Upper lobe of left lung (tissue), 6 donors: ENCODE results near the gene OR7D2. TPM values are rescaled to one million over a fixed set of nuclear protein-coding genes. Genes with fewer than 3 reads are reported as not detected.

Experiments used
- ATAC-seq, 2 donors: fragments of 200-7000 bp; cut with Tn5 transposase; one replicate each; pipeline ENCODE4 v1.9.1; 2022; ENCODE audit warnings: mild to moderate bottlenecking in 2 of 2, moderate library complexity in 2 of 2; ENCODE audit not compliant: low FRiP score in 2 of 2
- DNase-seq, 2 donors: peaks; one replicate each; pipeline ENCODE4 v3.0.0-alpha.2; 2019 to 2020
- H3K27ac ChIP-seq, 4 donors: fragments of 200-600 bp; sonication (generic); one replicate each; pipeline ENCODE4 v1.5.1; 2016 to 2019
- H3K27me3 ChIP-seq, 4 donors: fragments of 200-600 bp; sonication (generic); one replicate each; pipeline ENCODE4 v1.5.1; 2017 to 2019
- H3K36me3 ChIP-seq, 4 donors: fragments of 200-600 bp; sonication (generic); one replicate each; pipeline ENCODE4 v1.5.1; 2016 to 2019
- H3K4me1 ChIP-seq, 4 donors: fragments of 200-600 bp; sonication (generic); one replicate each; pipeline ENCODE4 v1.5.1; 2018 to 2019
- H3K4me3 ChIP-seq, 4 donors: fragments of 200-600 bp; sonication (generic); one replicate each; pipeline ENCODE4 v1.5.1; 2017 to 2019; ENCODE audit warnings: mild to moderate bottlenecking in 2 of 4, moderate library complexity in 1 of 4
- H3K9me3 ChIP-seq, 4 donors: fragments of 200-600 bp; sonication (generic); one replicate each; pipeline ENCODE4 v1.5.1; 2018 to 2019
- EP300 ChIP-seq, 4 donors: sonication (generic); formaldehyde crosslinking; IDR thresholded peaks; one replicate each; pipeline ENCODE4 v1.5.1; 2017; ENCODE audit warnings: antibody characterized with exemption in 4 of 4, control low read depth in 2 of 4
- POLR2A ChIP-seq, 4 donors: fragments of 450-650 bp; IDR thresholded peaks; one replicate each; pipeline ENCODE4 v1.5.1; 2016 to 2017; ENCODE audit warnings: antibody characterized with exemption in 4 of 4, mild to moderate bottlenecking in 2 of 4
- POLR2AphosphoS5 ChIP-seq, 2 donors: sonication (generic); formaldehyde crosslinking; IDR thresholded peaks; one replicate each; pipeline ENCODE4 v1.5.1; 2017; ENCODE audit warnings: antibody characterized with exemption in 2 of 2
- WGBS, 2 donors: methylation state at CpG; one replicate each; pipeline ENCODE4 v1.1.5; 2017 to 2018; 5-methylcytosine and 5-hydroxymethylcytosine counted together
- total RNA-seq, 6 donors: library from RNA; depleted of rRNA in 4 of 6; stranded (reverse); fragments of >200 nt in 4 of 6; gene quantifications; one replicate each; pipeline versions ENCODE4 v1.1.0 to v1.2.1, GENCODE V29; 2016 to 2021
- TF ChIP-seq, protein P1 (sequence below), 6 experiments: fragments of 450-650 bp in 4 of 6; fragments of 200-600 bp in 2 of 6; sonication (generic) in 2 of 6; IDR thresholded peaks; one replicate each; pipeline ENCODE4 v1.5.1; 2016 to 2019; ENCODE audit warnings: antibody characterized with exemption in 6 of 6
- donor health status: DM: no; HTN: no; CAD: no; lungs with moderate emphysema.
- donor health status: DM: no; HTN: yes; CAD: no; lungs with severe emphysema.

The OR7D2 gene
- total RNA-seq, 6 donors from 2014 or later: 0.33 to 0.57 TPM; not detected in 4

- TF ChIP-seq, protein P1, sequence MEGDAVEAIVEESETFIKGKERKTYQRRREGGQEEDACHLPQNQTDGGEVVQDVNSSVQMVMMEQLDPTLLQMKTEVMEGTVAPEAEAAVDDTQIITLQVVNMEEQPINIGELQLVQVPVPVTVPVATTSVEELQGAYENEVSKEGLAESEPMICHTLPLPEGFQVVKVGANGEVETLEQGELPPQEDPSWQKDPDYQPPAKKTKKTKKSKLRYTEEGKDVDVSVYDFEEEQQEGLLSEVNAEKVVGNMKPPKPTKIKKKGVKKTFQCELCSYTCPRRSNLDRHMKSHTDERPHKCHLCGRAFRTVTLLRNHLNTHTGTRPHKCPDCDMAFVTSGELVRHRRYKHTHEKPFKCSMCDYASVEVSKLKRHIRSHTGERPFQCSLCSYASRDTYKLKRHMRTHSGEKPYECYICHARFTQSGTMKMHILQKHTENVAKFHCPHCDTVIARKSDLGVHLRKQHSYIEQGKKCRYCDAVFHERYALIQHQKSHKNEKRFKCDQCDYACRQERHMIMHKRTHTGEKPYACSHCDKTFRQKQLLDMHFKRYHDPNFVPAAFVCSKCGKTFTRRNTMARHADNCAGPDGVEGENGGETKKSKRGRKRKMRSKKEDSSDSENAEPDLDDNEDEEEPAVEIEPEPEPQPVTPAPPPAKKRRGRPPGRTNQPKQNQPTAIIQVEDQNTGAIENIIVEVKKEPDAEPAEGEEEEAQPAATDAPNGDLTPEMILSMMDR (IDR thresholded peaks at IDR 0.05): no peak
- no peak for TF ChIP-seq EP300 (IDR thresholded peaks at IDR 0.05)
- H3K4me3 ChIP-seq: no peak overlapping the region
Measured at GRCh38 chr19:9159891-9160290, 18.9 kb upstream of the OR7D2 start.

GRCh38 chr19:9161427-9161826 lies 17.4 kb upstream of the OR7D2 start:
- Histone ChIP-seq H3K4me3 (no peak overlapping the region), H3K27ac (no peak overlapping the region), H3K9me3 (peaks cover 0 to 63% (median 29%) of the 10 kb centered on the region in 4 donors), H3K27me3 (no peaks in the 10 kb centered on the region), H3K4me1 (no peaks in the 10 kb centered on the region), H3K36me3 (peaks cover 51 to 98% (median 76%) of the 10 kb centered on the region in 4 donors)
- DNase-seq (no peak), ATAC-seq (no peak)
- TF ChIP-seq POLR2AphosphoS5 (IDR thresholded peaks at IDR 0.05) (no peak), POLR2A (IDR thresholded peaks at IDR 0.05) (no peak), EP300 (IDR thresholded peaks at IDR 0.05) (no peak)
- TF ChIP-seq, protein P1 (IDR thresholded peaks at IDR 0.05): no peak
- 98 to 99% methylated on average over 12 of the region's 12 CpGs for WGBS, 2 donors

More at GRCh38 chr19:9159891-9160290, 18.9 kb upstream of the OR7D2 start:
- ATAC-seq (no peak), DNase-seq (no peak)
- no peak overlapping the region for H3K27ac ChIP-seq
- peaks cover 51 to 89% (median 82%) of the 10 kb centered on the region in 4 donors for H3K36me3 ChIP-seq
- H3K4me1 ChIP-seq: no peaks in the 10 kb centered on the region
- H3K9me3 ChIP-seq: peaks cover 0 to 71% (median 38%) of the 10 kb centered on the region in 4 donors
- 99% methylated on average over 12 to 13 of the region's 13 CpGs for WGBS, 2 donors
- H3K27me3 ChIP-seq: no peaks in the 10 kb centered on the region

- H3K36me3 ChIP-seq: peaks cover 22 to 74% (median 39%) of the 10 kb centered on the region in 4 donors
- no peak for DNase-seq
- H3K27me3 ChIP-seq: no peaks in the 10 kb centered on the region
- TF ChIP-seq, protein P1 (IDR thresholded peaks at IDR 0.05): no peak
- no peak for TF ChIP-seq POLR2A (IDR thresholded peaks at IDR 0.05)
- TF ChIP-seq POLR2AphosphoS5 (IDR thresholded peaks at IDR 0.05): no peak
- TF ChIP-seq EP300 (IDR thresholded peaks at IDR 0.05): no peak
- H3K9me3 ChIP-seq: peaks cover 0 to 39% (median 21%) of the 10 kb centered on the region in 4 donors
- no peaks in the 10 kb centered on the region for H3K4me1 ChIP-seq
- ATAC-seq: no peak
- no peak overlapping the region for H3K4me3 ChIP-seq
- WGBS, 2 donors: 83 to 92% methylated on average over 3 of the region's 3 CpGs
- H3K27ac ChIP-seq: no peak overlapping the region
Measured at GRCh38 chr19:9165261-9165660, 13.5 kb upstream of the OR7D2 start.

DNA sequence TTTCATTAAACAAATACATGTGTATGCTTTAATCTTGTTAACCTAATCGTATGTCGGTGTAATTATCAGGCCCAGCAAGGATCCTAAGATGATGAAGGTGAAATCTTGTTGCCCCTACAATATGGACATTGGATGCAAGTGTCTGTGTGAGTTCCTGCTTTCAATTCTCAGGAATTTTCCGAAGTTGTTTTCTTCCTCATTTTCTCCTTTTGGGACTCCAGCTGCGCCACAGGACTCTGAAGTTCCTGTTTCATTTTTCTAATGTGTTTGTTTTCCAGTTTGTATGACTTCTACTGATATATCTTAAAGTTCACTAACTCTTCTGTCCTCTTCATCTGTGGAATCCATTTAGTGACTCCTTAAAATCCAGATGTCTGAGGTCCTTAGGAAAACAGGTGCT lies 11.9 kb upstream of the OR7D2 start:
- peaks cover 0 to 23% (median 6%) of the 10 kb centered on the region in 4 donors for H3K9me3 ChIP-seq
- peaks cover 9 to 58% (median 23%) of the 10 kb centered on the region in 4 donors for H3K36me3 ChIP-seq
- no peak for ATAC-seq
- H3K4me1 ChIP-seq: no peaks in the 10 kb centered on the region
- TF ChIP-seq, protein P1 (IDR thresholded peaks at IDR 0.05): no peak
- TF ChIP-seq EP300 (IDR thresholded peaks at IDR 0.05) (no peak), POLR2A (IDR thresholded peaks at IDR 0.05) (no peak), POLR2AphosphoS5 (IDR thresholded peaks at IDR 0.05) (no peak)
- no peak overlapping the region for H3K27ac ChIP-seq
- WGBS, 2 donors: 84 to 87% methylated on average over 4 of the region's 4 CpGs
- H3K27me3 ChIP-seq: no peaks in the 10 kb centered on the region
- H3K4me3 ChIP-seq: no peak overlapping the region
- no peak for DNase-seq

DNA sequence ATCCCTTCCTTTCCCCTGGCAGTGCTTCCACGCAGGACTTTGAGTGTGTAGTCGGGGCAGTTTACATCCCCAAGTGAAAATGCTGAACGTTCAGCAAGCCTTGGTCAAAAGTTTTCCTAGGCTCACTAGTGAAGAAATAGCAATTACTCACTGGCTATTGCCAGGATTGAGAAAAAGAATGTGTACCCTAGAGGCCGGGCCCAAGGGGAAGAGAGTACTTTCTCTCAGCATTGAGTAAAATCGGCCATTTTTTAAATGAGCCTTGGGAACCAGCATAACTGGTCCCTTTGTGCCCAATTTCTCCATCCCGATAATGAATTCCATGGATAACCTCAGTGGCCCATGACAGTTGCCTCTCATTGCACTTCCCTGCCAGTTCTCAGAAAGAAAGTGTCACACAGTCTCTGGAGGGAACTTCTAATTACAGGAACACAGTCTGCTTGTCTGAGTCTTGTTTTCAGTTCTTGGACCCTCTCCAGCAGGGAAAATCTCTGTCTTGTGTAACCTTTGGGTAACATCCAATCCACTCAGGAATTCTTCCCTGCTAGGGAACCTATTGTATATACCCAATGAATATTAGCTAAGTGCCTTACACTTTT lies 7.3 kb upstream of the OR7D2 start:
- WGBS, 2 donors: 75 to 81% methylated on average over 6 of the region's 6 CpGs
- TF ChIP-seq, protein P1 (IDR thresholded peaks at IDR 0.05): no peak
- TF ChIP-seq POLR2A (IDR thresholded peaks at IDR 0.05) (no peak), EP300 (IDR thresholded peaks at IDR 0.05) (no peak), POLR2AphosphoS5 (IDR thresholded peaks at IDR 0.05) (no peak)
- no peaks in the 10 kb centered on the region for H3K9me3 ChIP-seq
- DNase-seq: no peak
- H3K4me1 ChIP-seq: no peaks in the 10 kb centered on the region
- no peak for ATAC-seq
- no peak overlapping the region for H3K27ac ChIP-seq
- H3K36me3 ChIP-seq: peaks cover 0 to 14% (median 0%) of the 10 kb centered on the region in 4 donors
- no peak overlapping the region for H3K4me3 ChIP-seq
- no peaks in the 10 kb centered on the region for H3K27me3 ChIP-seq
